Measurements from ENCODE around the gene MRPL55.

Gene MRPL55

GRCh38 chr1:228155596-228156514 lies 46.8 kb upstream of the MRPL55 start:
- Histone ChIP-seq H2AK5ac (ENCODE audit: low read length) (no peak overlapping the region), H3K27ac (ENCODE audit: low read depth, low read length) (no peak overlapping the region), H3K4me3 (ENCODE audit: low read length) (no peak overlapping the region), H2BK5ac (ENCODE audit: low read length) (no peak overlapping the region), H3K36me3 (ENCODE audit: control insufficient read depth, insufficient read depth, low read length) (no peaks in the 10 kb centered on the region), H3K79me1 (ENCODE audit: low read length) (no peaks in the 10 kb centered on the region), H3K9ac (ENCODE audit: low read length) (no peak overlapping the region), H3K4ac (ENCODE audit: low read depth, low read length) (no peak overlapping the region), H3K23ac (ENCODE audit: low read length) (no peak overlapping the region), H3K27me3 (ENCODE audit: insufficient read depth, low read length, poor library complexity) (no peaks in the 10 kb centered on the region), H2BK120ac (ENCODE audit: low read depth, low read length) (no peak overlapping the region), H3K18ac (ENCODE audit: low read length) (no peak overlapping the region), H3K4me2 (ENCODE audit: low read length) (no peak overlapping the region), H2BK15ac (replicated peaks; ENCODE audit: low read depth) (no peak overlapping the region), H3K79me2 (ENCODE audit: control insufficient read depth, insufficient read depth, low read length) (no peaks in the 10 kb centered on the region), H4K5ac (ENCODE audit: low read length) (no peak overlapping the region), H3K56ac (ENCODE audit: low read length) (no peak overlapping the region), H4K8ac (ENCODE audit: low read depth, low read length) (no peak overlapping the region), H3K4me1 (ENCODE audit: control insufficient read depth, low read depth, low read length) (no peaks in the 10 kb centered on the region)
- DNase-seq = no peak
- WGBS (ENCODE audit: extremely low coverage, insufficient coverage, low lambda C conversion rate) = no CpG with 5 or more reads among the region's 16 CpGs

GRCh38 chr1:228154670-228155571 lies 45.8 kb upstream of the MRPL55 start:
- no peak overlapping the region for H3K9ac ChIP-seq (ENCODE audit: low read length)
- no peaks in the 10 kb centered on the region for H3K27me3 ChIP-seq (ENCODE audit: insufficient read depth, low read length, poor library complexity)
- H3K27ac ChIP-seq (ENCODE audit: low read depth, low read length) = no peak overlapping the region
- no CpG with 5 or more reads among the region's 20 CpGs for WGBS (ENCODE audit: extremely low coverage, insufficient coverage, low lambda C conversion rate)
- H3K79me2 ChIP-seq (ENCODE audit: control insufficient read depth, insufficient read depth, low read length) = no peaks in the 10 kb centered on the region
- no peak overlapping the region for H3K18ac ChIP-seq (ENCODE audit: low read length)
- H3K4me2 ChIP-seq (ENCODE audit: low read length) = no peak overlapping the region
- H3K36me3 ChIP-seq (ENCODE audit: control insufficient read depth, insufficient read depth, low read length) = no peaks in the 10 kb centered on the region
- no peak overlapping the region for H4K8ac ChIP-seq (ENCODE audit: low read depth, low read length)
- no peak overlapping the region for H3K23ac ChIP-seq (ENCODE audit: low read length)
- no peak overlapping the region for H3K4ac ChIP-seq (ENCODE audit: low read depth, low read length)
- no peak overlapping the region for H2BK120ac ChIP-seq (ENCODE audit: low read depth, low read length)
- H2BK15ac ChIP-seq (replicated peaks; ENCODE audit: low read depth) = no peak overlapping the region
- H3K4me1 ChIP-seq (ENCODE audit: control insufficient read depth, low read depth, low read length) = no peaks in the 10 kb centered on the region
- no peak overlapping the region for H2AK5ac ChIP-seq (ENCODE audit: low read length)
- no peak for DNase-seq
- no peak overlapping the region for H3K56ac ChIP-seq (ENCODE audit: low read length)
- no peak overlapping the region for H3K4me3 ChIP-seq (ENCODE audit: low read length)
- H3K79me1 ChIP-seq (ENCODE audit: low read length) = no peaks in the 10 kb centered on the region
- H2BK5ac ChIP-seq (ENCODE audit: low read length) = no peak overlapping the region
- H4K5ac ChIP-seq (ENCODE audit: low read length) = no peak overlapping the region

- no peaks in the 10 kb centered on the region for H3K79me1 ChIP-seq (ENCODE audit: low read length)
- H3K4me2 ChIP-seq (ENCODE audit: low read length) = no peak overlapping the region
- H3K56ac ChIP-seq (ENCODE audit: low read length) = no peak overlapping the region
- no CpG with 5 or more reads among the region's 11 CpGs for WGBS (ENCODE audit: extremely low coverage, insufficient coverage, low lambda C conversion rate)
- no peaks in the 10 kb centered on the region for H3K79me2 ChIP-seq (ENCODE audit: control insufficient read depth, insufficient read depth, low read length)
- no peaks in the 10 kb centered on the region for H3K27me3 ChIP-seq (ENCODE audit: insufficient read depth, low read length, poor library complexity)
- no peak for DNase-seq
- no peak overlapping the region for H3K18ac ChIP-seq (ENCODE audit: low read length)
- no peak overlapping the region for H2BK5ac ChIP-seq (ENCODE audit: low read length)
- H3K27ac ChIP-seq (ENCODE audit: low read depth, low read length) = no peak overlapping the region
- no peak overlapping the region for H2BK120ac ChIP-seq (ENCODE audit: low read depth, low read length)
- no peak overlapping the region for H3K23ac ChIP-seq (ENCODE audit: low read length)
- no peak overlapping the region for H4K8ac ChIP-seq (ENCODE audit: low read depth, low read length)
- no peak overlapping the region for H2AK5ac ChIP-seq (ENCODE audit: low read length)
- no peak overlapping the region for H3K9ac ChIP-seq (ENCODE audit: low read length)
- H3K36me3 ChIP-seq (ENCODE audit: control insufficient read depth, insufficient read depth, low read length) = no peaks in the 10 kb centered on the region
- no peaks in the 10 kb centered on the region for H3K4me1 ChIP-seq (ENCODE audit: control insufficient read depth, low read depth, low read length)
- no peak overlapping the region for H4K5ac ChIP-seq (ENCODE audit: low read length)
- H2BK15ac ChIP-seq (replicated peaks; ENCODE audit: low read depth) = no peak overlapping the region
- no peak overlapping the region for H3K4me3 ChIP-seq (ENCODE audit: low read length)
- H3K4ac ChIP-seq (ENCODE audit: low read depth, low read length) = no peak overlapping the region
Observed at GRCh38 chr1:228154021-228154669, 45.0 kb upstream of the MRPL55 start.

GRCh38 chr1:228152918-228153258 lies 43.8 kb upstream of the MRPL55 start:
- no peak overlapping the region for H3K56ac ChIP-seq (ENCODE audit: low read length)
- no peaks in the 10 kb centered on the region for H3K27me3 ChIP-seq (ENCODE audit: insufficient read depth, low read length, poor library complexity)
- WGBS (ENCODE audit: extremely low coverage, insufficient coverage, low lambda C conversion rate) = no CpG with 5 or more reads among the region's 3 CpGs
- H3K79me2 ChIP-seq (ENCODE audit: control insufficient read depth, insufficient read depth, low read length) = no peaks in the 10 kb centered on the region
- H3K9ac ChIP-seq (ENCODE audit: low read length) = no peak overlapping the region
- H2AK5ac ChIP-seq (ENCODE audit: low read length) = no peak overlapping the region
- H3K18ac ChIP-seq (ENCODE audit: low read length) = no peak overlapping the region
- H3K36me3 ChIP-seq (ENCODE audit: control insufficient read depth, insufficient read depth, low read length) = no peaks in the 10 kb centered on the region
- no peak overlapping the region for H3K4me2 ChIP-seq (ENCODE audit: low read length)
- DNase-seq = no peak
- H4K5ac ChIP-seq (ENCODE audit: low read length) = no peak overlapping the region
- no peak overlapping the region for H4K8ac ChIP-seq (ENCODE audit: low read depth, low read length)
- no peak overlapping the region for H2BK15ac ChIP-seq (replicated peaks; ENCODE audit: low read depth)
- H3K4ac ChIP-seq (ENCODE audit: low read depth, low read length) = no peak overlapping the region
- no peak overlapping the region for H2BK5ac ChIP-seq (ENCODE audit: low read length)
- no peak overlapping the region for H3K27ac ChIP-seq (ENCODE audit: low read depth, low read length)
- no peak overlapping the region for H3K23ac ChIP-seq (ENCODE audit: low read length)
- H3K4me1 ChIP-seq (ENCODE audit: control insufficient read depth, low read depth, low read length) = no peaks in the 10 kb centered on the region
- no peak overlapping the region for H2BK120ac ChIP-seq (ENCODE audit: low read depth, low read length)
- no peak overlapping the region for H3K4me3 ChIP-seq (ENCODE audit: low read length)
- no peaks in the 10 kb centered on the region for H3K79me1 ChIP-seq (ENCODE audit: low read length)

- Histone ChIP-seq H3K4me3 (ENCODE audit: low read length) (no peak overlapping the region), H3K27me3 (ENCODE audit: insufficient read depth, low read length, poor library complexity) (no peaks in the 10 kb centered on the region), H3K4me1 (ENCODE audit: control insufficient read depth, low read depth, low read length) (no peaks in the 10 kb centered on the region), H2BK5ac (ENCODE audit: low read length) (no peak overlapping the region), H3K23ac (ENCODE audit: low read length) (no peak overlapping the region), H3K79me1 (ENCODE audit: low read length) (no peaks in the 10 kb centered on the region), H4K5ac (ENCODE audit: low read length) (no peak overlapping the region), H3K18ac (ENCODE audit: low read length) (no peak overlapping the region), H3K56ac (ENCODE audit: low read length) (no peak overlapping the region), H3K79me2 (ENCODE audit: control insufficient read depth, insufficient read depth, low read length) (no peaks in the 10 kb centered on the region), H3K9ac (ENCODE audit: low read length) (no peak overlapping the region), H3K27ac (ENCODE audit: low read depth, low read length) (no peak overlapping the region), H4K8ac (ENCODE audit: low read depth, low read length) (no peak overlapping the region), H3K36me3 (ENCODE audit: control insufficient read depth, insufficient read depth, low read length) (no peaks in the 10 kb centered on the region), H2AK5ac (ENCODE audit: low read length) (no peak overlapping the region), H3K4me2 (ENCODE audit: low read length) (no peak overlapping the region), H2BK15ac (replicated peaks; ENCODE audit: low read depth) (no peak overlapping the region), H3K4ac (ENCODE audit: low read depth, low read length) (no peak overlapping the region), H2BK120ac (ENCODE audit: low read depth, low read length) (no peak overlapping the region)
- no peak for DNase-seq
- WGBS (ENCODE audit: extremely low coverage, insufficient coverage, low lambda C conversion rate) = no CpG with 5 or more reads among the region's 19 CpGs
Observed at GRCh38 chr1:228152097-228152917, 43.2 kb upstream of the MRPL55 start.

All from mesendoderm (in vitro differentiated cells).